Endothelial cell (in vitro differentiated cells): ENCODE data around the gene PKD2. TPM values are rescaled to one million over a fixed set of nuclear protein-coding genes. Genes with fewer than 3 reads are reported as not detected.

Experiments used
- DNase-seq: peaks from one replicate; pipeline ENCODE4 v3.0.0; 2021; ENCODE audit warnings: low spot score
- H3K27ac Mint-ChIP-seq: one replicate; pipeline ENCODE4 v1.8.0; 2021; ENCODE audit warnings: mixed read lengths, inconsistent platforms; ENCODE audit not compliant: unreplicated experiment
- H3K27me3 Mint-ChIP-seq: one replicate; pipeline ENCODE4 v1.8.0; 2021; ENCODE audit warnings: mild to moderate bottlenecking, moderate library complexity, mixed read lengths, inconsistent platforms; ENCODE audit not compliant: unreplicated experiment
- H3K36me3 Mint-ChIP-seq: one replicate; pipeline ENCODE4 v1.8.0; 2021; ENCODE audit warnings: mild to moderate bottlenecking, low read depth, mixed read lengths, inconsistent platforms; ENCODE audit not compliant: unreplicated experiment
- H3K4me1 Mint-ChIP-seq: one replicate; pipeline ENCODE4 v1.8.0; 2021; ENCODE audit warnings: mild to moderate bottlenecking, mixed read lengths, inconsistent platforms; ENCODE audit not compliant: unreplicated experiment
- H3K4me3 Mint-ChIP-seq: one replicate; pipeline ENCODE4 v1.8.0; 2021; ENCODE audit warnings: mild to moderate bottlenecking, mixed read lengths, inconsistent platforms; ENCODE audit not compliant: unreplicated experiment
- H3K9me3 Mint-ChIP-seq: one replicate; pipeline ENCODE4 v1.8.0; 2021; ENCODE audit warnings: mixed read lengths, inconsistent platforms; ENCODE audit not compliant: unreplicated experiment
- CTCF ChIP-seq: fragments of 200-600 bp; sonication (generic); IDR thresholded peaks from one replicate; pipeline ENCODE4 v1.5.0; 2021; ENCODE audit warnings: antibody characterized with exemption; ENCODE audit not compliant: unreplicated experiment
- total RNA-seq: library from RNA; stranded (reverse); fragmentation: NEBNext Ultra II Directional; extraction: Animal tissue kit (Norgen Biotek cat#: 25700); gene quantifications from one replicate; pipeline ENCODE4 v1.2.1, GENCODE V29; 2021; ENCODE audit not compliant: unreplicated experiment

PKD2 gene
- total RNA-seq, 1 donor from 2014 or later = 31.1 TPM

DNA sequence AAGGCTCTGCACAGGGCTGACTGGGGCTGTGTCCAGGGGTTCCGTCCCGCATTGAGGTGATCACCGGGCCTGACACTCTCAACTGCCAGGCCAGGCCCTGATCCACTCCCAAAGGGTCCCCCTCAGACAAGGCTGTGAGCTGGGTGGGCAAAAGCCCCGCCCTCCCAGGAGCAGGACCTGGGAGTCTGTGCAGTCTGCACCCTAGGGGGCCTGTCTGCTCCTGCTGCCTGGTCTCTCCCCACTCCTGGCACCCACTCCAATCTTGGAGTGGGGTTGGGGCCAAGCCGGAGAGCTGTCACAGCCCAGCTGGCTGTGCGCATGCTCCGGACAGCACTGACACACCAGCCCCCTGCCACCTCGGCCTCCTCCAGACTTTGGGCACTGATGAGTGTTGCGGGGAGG, 41.3 kb upstream of the PKD2 start:
- H3K36me3 Mint-ChIP-seq = no peaks in the 10 kb centered on the region
- H3K4me1 Mint-ChIP-seq = peaks cover 2% of the 10 kb centered on the region
- H3K27ac Mint-ChIP-seq = no peak overlapping the region
- no peak for TF ChIP-seq CTCF
- peaks cover 1% of the 10 kb centered on the region for H3K27me3 Mint-ChIP-seq
- H3K9me3 Mint-ChIP-seq = no peaks in the 10 kb centered on the region
- no peak for DNase-seq
- no peak overlapping the region for H3K4me3 Mint-ChIP-seq

DNA sequence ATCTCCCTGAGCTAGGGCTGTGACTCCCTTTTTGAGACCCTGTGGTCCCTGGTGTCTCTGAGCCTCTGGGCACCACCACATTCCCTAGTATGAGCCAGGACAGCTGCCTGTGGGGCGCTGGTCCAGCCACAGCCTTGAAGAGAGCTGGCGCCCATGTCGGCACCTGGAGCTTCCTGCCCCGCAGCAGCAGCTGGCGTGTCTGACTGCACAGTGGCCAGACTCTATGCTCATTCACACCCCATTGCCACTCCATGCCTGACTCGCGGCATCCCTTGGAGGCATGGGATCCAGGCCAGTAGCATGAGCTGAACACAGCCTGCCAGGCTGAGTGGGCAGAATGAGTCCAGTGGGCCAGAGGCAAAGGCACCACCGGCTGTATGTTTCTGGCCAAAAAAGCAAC, 40.2 kb upstream of the PKD2 start:
- Mint-ChIP-seq H3K4me3 (no peak overlapping the region), H3K27me3 (no peaks in the 10 kb centered on the region), H3K4me1 (peaks cover 2% of the 10 kb centered on the region), H3K27ac (no peak overlapping the region), H3K9me3 (no peaks in the 10 kb centered on the region), H3K36me3 (no peaks in the 10 kb centered on the region)
- DNase-seq = no peak
- TF ChIP-seq CTCF = no peak

DNA sequence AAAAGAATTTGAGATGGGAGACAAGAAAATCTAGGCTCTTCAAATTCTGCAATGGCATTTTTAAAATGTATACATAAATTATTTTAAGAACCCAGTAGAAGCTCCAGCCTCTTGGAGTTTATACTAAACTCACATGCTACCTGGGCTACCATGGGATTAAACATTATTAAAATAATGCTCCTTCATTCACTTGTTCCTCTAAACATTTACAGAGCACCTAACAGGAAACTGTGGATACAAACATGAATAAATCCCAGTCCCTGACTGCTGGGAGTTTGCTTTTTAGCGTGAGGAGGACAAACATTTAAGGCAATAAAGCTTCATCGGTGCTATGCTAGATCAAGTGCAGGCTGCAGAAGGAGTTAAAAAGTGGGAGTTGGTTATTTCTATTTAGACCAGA, 37.3 kb upstream of the PKD2 start:
- Mint-ChIP-seq H3K4me1 (no peaks in the 10 kb centered on the region), H3K9me3 (no peaks in the 10 kb centered on the region), H3K4me3 (no peak overlapping the region), H3K27ac (no peak overlapping the region), H3K27me3 (no peaks in the 10 kb centered on the region), H3K36me3 (no peaks in the 10 kb centered on the region)
- TF ChIP-seq CTCF = no peak
- DNase-seq = no peak

- H3K4me3 Mint-ChIP-seq = no peak overlapping the region
- H3K27ac Mint-ChIP-seq = no peak overlapping the region
- H3K4me1 Mint-ChIP-seq = peaks cover 4% of the 10 kb centered on the region
- no peak for DNase-seq
- peaks cover 2% of the 10 kb centered on the region for H3K27me3 Mint-ChIP-seq
- H3K36me3 Mint-ChIP-seq = no peaks in the 10 kb centered on the region
- H3K9me3 Mint-ChIP-seq = no peaks in the 10 kb centered on the region
- TF ChIP-seq CTCF = no peak
These were observed 35.6 kb upstream of the PKD2 start for GRCh38 chr4:87971866-87972265.

GRCh38 chr4:87973283-87974169, 33.9 kb upstream of the PKD2 start:
- no peak overlapping the region for H3K27ac Mint-ChIP-seq
- H3K36me3 Mint-ChIP-seq = no peaks in the 10 kb centered on the region

More at GRCh38 chr4:87973283-87974169, 33.9 kb upstream of the PKD2 start:
- DNase-seq = peak; percentile 56
- Mint-ChIP-seq H3K4me3 (no peak overlapping the region), H3K9me3 (no peaks in the 10 kb centered on the region), H3K27me3 (peaks cover 2% of the 10 kb centered on the region), H3K4me1 (peaks cover 4% of the 10 kb centered on the region)
- TF ChIP-seq CTCF = peak; percentile 89
